ENCODE measurements around the gene UBAC1. TPM values are rescaled to one million over a fixed set of nuclear protein-coding genes. Genes with fewer than 3 reads are reported as not detected.

Gene UBAC1
- total RNA-seq, 4 donors from 2014 or later = 47.6 to 63.2 (median 54.3) TPM

- WGBS, 2 donors = no CpG with 5 or more reads among the region's 69 CpGs
- no peak for TF ChIP-seq POLR2A (IDR thresholded peaks at IDR 0.05)
- Histone ChIP-seq H3K4me3 (peak overlapping the region; percentile 62 to 94 (median 76)), H3K27me3 (no peaks in the 10 kb centered on the region), H3K9me3 (no peaks in the 10 kb centered on the region), H3K4me1 (peaks cover 32 to 70% (median 53%) of the 10 kb centered on the region in 3 donors), H3K27ac (peak overlapping the region; percentile 86 to 96 (median 94)), H3K36me3 (peaks cover 0 to 17% (median 4%) of the 10 kb centered on the region in 3 donors)
- DNase-seq = no peak
- intact Hi-C loops (cut with DNase I) = no loop called here
These were observed 54.2 kb downstream of the UBAC1 start for GRCh38 chr9:135907006-135907430.

GRCh38 chr9:135906291-135907005, 54.7 kb downstream of the UBAC1 start:
- H3K27me3 ChIP-seq = no peaks in the 10 kb centered on the region
- peaks cover 0 to 11% (median 4%) of the 10 kb centered on the region in 3 donors for H3K36me3 ChIP-seq
- H3K9me3 ChIP-seq = no peaks in the 10 kb centered on the region
- intact Hi-C loops (cut with DNase I) = no loop called here
- peak overlapping the region; percentile 62 to 94 (median 76) for H3K4me3 ChIP-seq
- 2 to 3% methylated on average over 6 to 7 of the region's 70 CpGs for WGBS, 2 donors
- DNase-seq = no peak
- peak overlapping the region; percentile 86 to 96 (median 94) for H3K27ac ChIP-seq
- H3K4me1 ChIP-seq = peaks cover 32 to 76% (median 53%) of the 10 kb centered on the region in 3 donors
- no peak for TF ChIP-seq CTCF (IDR thresholded peaks at IDR 0.05)
- no peak for TF ChIP-seq POLR2A (IDR thresholded peaks at IDR 0.05)

GRCh38 chr9:135905380-135906258, 55.6 kb downstream of the UBAC1 start:
- TF ChIP-seq CTCF (IDR thresholded peaks at IDR 0.05) (no peak), POLR2A (IDR thresholded peaks at IDR 0.05) (no peak)
- intact Hi-C loops (cut with DNase I) = no loop called here
- H3K4me3 ChIP-seq = peak overlapping the region; percentile 62 to 94 (median 76)

GRCh38 chr9:135903786-135904520, 57.2 kb downstream of the UBAC1 start:
- Histone ChIP-seq H3K4me1 (peaks cover 25 to 77% (median 43%) of the 10 kb centered on the region in 3 donors), H3K9me3 (no peaks in the 10 kb centered on the region), H3K36me3 (no peaks in the 10 kb centered on the region), H3K27ac (peak overlapping the region in 3 of 4 donors; percentile 86 to 96 (median 95)), H3K27me3 (no peaks in the 10 kb centered on the region), H3K4me3 (no peak overlapping the region)
- 85 to 94% methylated on average over 14 to 15 of the region's 16 CpGs for WGBS, 2 donors
- TF ChIP-seq POLR2A (IDR thresholded peaks at IDR 0.05) = no peak
- no peak for TF ChIP-seq CTCF (IDR thresholded peaks at IDR 0.05)
- intact Hi-C loops (cut with DNase I) = no loop called here
- DNase-seq = no peak

More at GRCh38 chr9:135905380-135906258, 55.6 kb downstream of the UBAC1 start:
- Histone ChIP-seq H3K36me3 (peaks cover 0 to 3% (median 0%) of the 10 kb centered on the region in 3 donors), H3K9me3 (no peaks in the 10 kb centered on the region), H3K27ac (peak overlapping the region; percentile 86 to 96 (median 94)), H3K4me1 (peaks cover 32 to 84% (median 53%) of the 10 kb centered on the region in 3 donors), H3K27me3 (no peaks in the 10 kb centered on the region)
- WGBS, 2 donors = 24 to 32% methylated on average over 23 of the region's 23 CpGs
- no peak for DNase-seq

- H3K4me1 ChIP-seq = peaks cover 18 to 76% (median 37%) of the 10 kb centered on the region in 3 donors
- H3K36me3 ChIP-seq = no peaks in the 10 kb centered on the region
- no peaks in the 10 kb centered on the region for H3K9me3 ChIP-seq
- intact Hi-C loops (cut with DNase I) = no loop called here
- H3K4me3 ChIP-seq = no peak overlapping the region
- TF ChIP-seq POLR2A (IDR thresholded peaks at IDR 0.05) (no peak), CTCF (IDR thresholded peaks at IDR 0.05) (no peak)
- peak overlapping the region; percentile 38 to 96 (median 90) for H3K27ac ChIP-seq
- DNase-seq = no peak
- H3K27me3 ChIP-seq = no peaks in the 10 kb centered on the region
- WGBS, 2 donors = 20 to 30% methylated on average over 3 of the region's 3 CpGs
These were observed 57.9 kb downstream of the UBAC1 start for GRCh38 chr9:135903358-135903656.
